Activated T-cell treated with anti-CD3 and anti-CD28 coated beads for 4 hours (primary cell): ENCODE measurements around the gene NUAK1.

Experiments used
- DNase-seq: peaks from one replicate; pipeline ENCODE4 v3.0.0-alpha.2; 2020

The NUAK1 gene

GRCh38 chr12:106108185-106108835 lies 30.4 kb downstream of the NUAK1 start:
- DNase-seq = no peak

GRCh38 chr12:106107566-106107965 lies 31.2 kb downstream of the NUAK1 start:
- no peak for DNase-seq

GRCh38 chr12:106106892-106107291 lies 31.9 kb downstream of the NUAK1 start:
- DNase-seq = no peak

- DNase-seq = no peak
Measured at GRCh38 chr12:106106061-106106566, 32.6 kb downstream of the NUAK1 start.

GRCh38 chr12:106101803-106102202 lies 37.0 kb downstream of the NUAK1 start:
- DNase-seq = no peak

- no peak for DNase-seq
Measured at GRCh38 chr12:106098691-106099200, 40.0 kb downstream of the NUAK1 start.

- no peak for DNase-seq
Measured at GRCh38 chr12:106097011-106097410, 41.7 kb downstream of the NUAK1 start.

GRCh38 chr12:106096376-106096775 lies 42.4 kb downstream of the NUAK1 start:
- no peak for DNase-seq

GRCh38 chr12:106094304-106094703 lies 44.5 kb downstream of the NUAK1 start:
- no peak for DNase-seq

GRCh38 chr12:106093246-106093645 lies 45.5 kb downstream of the NUAK1 start:
- DNase-seq = no peak

GRCh38 chr12:106091446-106091820 lies 47.3 kb downstream of the NUAK1 start:
- no peak for DNase-seq

GRCh38 chr12:106090591-106091445 lies 47.9 kb downstream of the NUAK1 start:
- no peak for DNase-seq

GRCh38 chr12:106089935-106090334 lies 48.8 kb downstream of the NUAK1 start:
- DNase-seq = no peak

GRCh38 chr12:106088811-106089485 lies 49.8 kb downstream of the NUAK1 start:
- no peak for DNase-seq

GRCh38 chr12:106088246-106088808 lies 50.4 kb downstream of the NUAK1 start:
- DNase-seq = no peak

GRCh38 chr12:106086696-106087095 lies 52.1 kb downstream of the NUAK1 start:
- no peak for DNase-seq

- no peak for DNase-seq
Measured at GRCh38 chr12:106085213-106085612, 53.5 kb downstream of the NUAK1 start.

- DNase-seq = no peak
Measured at GRCh38 chr12:106084759-106085158, 54.0 kb downstream of the NUAK1 start.

GRCh38 chr12:106084014-106084671 lies 54.6 kb downstream of the NUAK1 start:
- no peak for DNase-seq

GRCh38 chr12:106082216-106083175 lies 56.3 kb downstream of the NUAK1 start:
- DNase-seq = no peak

GRCh38 chr12:106081606-106082005 lies 57.1 kb downstream of the NUAK1 start:
- DNase-seq = no peak
